PFSK-1 (cell line): ENCODE measurements around the gene ATP13A1. TPM values are rescaled to one million over a fixed set of nuclear protein-coding genes. Genes with fewer than 3 reads are reported as not detected.

Source experiments
- FOXP2 ChIP-seq: optimal IDR thresholded peaks from 2 replicates; pipeline ENCODE3; 2011; ENCODE audit warnings: borderline replicate concordance, control low read depth, inconsistent platforms; ENCODE audit not compliant: insufficient read depth; ENCODE audit errors: extremely low read length, extremely low read depth
- POLR2AphosphoS5 ChIP-seq: IDR thresholded peaks from 2 replicates; pipeline ENCODE4 v1.6.1; 2012; ENCODE audit warnings: low read depth, mild to moderate bottlenecking, control low read depth, low read length, moderate library complexity
- REST ChIP-seq, 2 experiments: IDR thresholded peaks; 2 replicates each; pipeline versions ENCODE4 v1.6.1 to v1.8.0; 2011 to 2012; ENCODE audit warnings: low read depth in 2 of 2, low read length in 2 of 2, control low read depth in 1 of 2, inconsistent platforms in 1 of 2, mild to moderate bottlenecking in 1 of 2, moderate library complexity in 1 of 2; ENCODE audit not compliant: insufficient read depth in 1 of 2
- SIN3A ChIP-seq: IDR thresholded peaks from 2 replicates; pipeline ENCODE4 v1.6.1; 2012; ENCODE audit warnings: mild to moderate bottlenecking, low read length, moderate library complexity, borderline replicate concordance; ENCODE audit not compliant: insufficient read depth
- TAF1 ChIP-seq: IDR thresholded peaks from 2 replicates; pipeline ENCODE4 v1.6.1; 2012; ENCODE audit warnings: low read length, control low read depth, borderline replicate concordance; ENCODE audit not compliant: insufficient read depth
- polyA plus RNA-seq: library from polyadenylated mRNA; unstranded; fragments of >200 nt; gene quantifications from one replicate; pipeline ENCODE4 v1.2.1, GENCODE V29; 2012; ENCODE audit warnings: low read depth, missing spikeins; ENCODE audit not compliant: insufficient read length

The ATP13A1 gene
- polyA plus RNA-seq = 81.6 TPM

- peak; percentile 23 for TF ChIP-seq FOXP2
- no peak for TF ChIP-seq REST (IDR thresholded peaks at IDR 0.05; ENCODE audit: insufficient read depth in 1 of 2, low read depth in 2 of 2, low read length in 2 of 2)
- no peak; the same call in none of the 2 replicates for TF ChIP-seq POLR2AphosphoS5
- TF ChIP-seq TAF1 = peak; percentile 97
- no peak for TF ChIP-seq SIN3A
Measured at GRCh38 chr19:19663256-19664120, at the start of gene ATP13A1. Gene ATP13A1, minus strand, starts transcription at chr19:19663676. Its CDS starts 10 bp downstream, at chr19:19663666.

DNA sequence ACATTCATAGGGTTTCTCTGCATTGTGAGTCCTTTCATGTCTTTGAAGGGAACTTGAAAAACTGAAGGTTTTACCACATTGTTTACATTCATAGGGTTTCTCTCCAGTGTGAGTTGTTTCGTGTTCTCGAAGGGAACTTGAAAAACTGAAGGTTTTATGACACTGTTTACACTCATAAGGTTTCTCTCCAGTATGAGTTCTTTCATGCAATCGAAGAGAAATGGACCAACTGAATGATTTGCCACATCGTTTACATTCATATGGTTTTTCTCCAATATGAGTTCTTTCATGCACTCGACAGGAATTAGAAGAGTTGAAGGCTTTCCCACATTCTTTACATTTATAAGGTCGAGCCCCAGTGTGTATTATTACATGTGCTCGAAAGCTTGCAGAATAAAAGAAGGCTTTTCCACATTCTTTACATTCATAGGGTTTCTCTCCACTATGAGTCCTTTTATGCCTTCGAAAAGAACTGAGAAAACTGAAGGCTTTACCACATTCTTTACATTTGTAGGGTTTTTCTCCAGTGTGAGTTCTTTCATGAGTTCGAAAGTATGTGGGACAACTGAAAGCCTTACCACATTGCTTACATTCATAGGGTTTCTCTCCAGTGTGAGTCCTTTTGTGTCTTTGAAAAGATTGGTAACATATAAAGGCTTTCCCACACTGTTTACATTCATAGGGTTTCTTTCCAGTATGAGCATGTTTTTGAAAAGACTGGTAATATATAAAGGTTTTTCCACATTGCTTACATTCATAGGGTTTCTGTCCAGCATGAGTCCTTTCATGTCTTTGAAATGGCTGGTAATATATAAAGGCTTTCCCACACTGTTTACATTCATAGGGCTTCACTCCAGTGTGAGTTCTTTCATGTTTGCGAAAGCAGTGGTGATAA is 48.7 kb upstream of the ATP13A1 start:
- no peak for TF ChIP-seq POLR2AphosphoS5
- TF ChIP-seq REST (IDR thresholded peaks at IDR 0.05; ENCODE audit: insufficient read depth in 1 of 2, low read depth in 2 of 2, low read length in 2 of 2) = no peak
- no peak for TF ChIP-seq FOXP2
- TF ChIP-seq TAF1 = no peak
- TF ChIP-seq SIN3A = no peak

GRCh38 chr19:19711306-19711933 is 47.9 kb upstream of the ATP13A1 start:
- TF ChIP-seq SIN3A (no peak), POLR2AphosphoS5 (no peak), REST (IDR thresholded peaks at IDR 0.05; ENCODE audit: insufficient read depth in 1 of 2, low read depth in 2 of 2, low read length in 2 of 2) (no peak), TAF1 (no peak), FOXP2 (no peak)

DNA sequence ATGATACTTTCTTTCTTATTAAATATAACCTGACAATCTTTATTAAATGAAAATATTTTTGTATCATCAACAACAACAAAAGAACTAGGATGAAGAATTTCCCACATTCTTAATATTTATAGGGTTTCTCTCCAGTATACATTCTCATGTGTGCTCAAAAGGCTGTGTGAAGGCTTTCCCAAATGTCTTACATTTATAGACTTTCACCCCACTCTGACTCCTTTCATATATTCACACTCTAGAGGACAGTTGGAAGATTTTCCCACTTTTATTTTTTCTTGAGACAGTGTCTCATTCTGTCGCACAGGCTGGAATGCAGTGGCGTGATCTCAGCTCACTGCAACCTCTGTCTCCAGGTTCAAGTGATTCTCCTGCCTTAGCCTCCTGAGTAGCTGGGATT is 47.0 kb upstream of the ATP13A1 start:
- TF ChIP-seq POLR2AphosphoS5 = no peak

GRCh38 chr19:19704836-19705235 is 41.4 kb upstream of the ATP13A1 start:
- no peak for TF ChIP-seq TAF1
- no peak for TF ChIP-seq POLR2AphosphoS5
- TF ChIP-seq REST (IDR thresholded peaks at IDR 0.05; ENCODE audit: insufficient read depth in 1 of 2, low read depth in 2 of 2, low read length in 2 of 2) = no peak
- TF ChIP-seq SIN3A = no peak
- no peak for TF ChIP-seq FOXP2
